GM12878 (cell line): ENCODE measurements around the gene BTBD19. TPM values are rescaled to one million over a fixed set of nuclear protein-coding genes. Genes with fewer than 3 reads are reported as not detected.

Source experiments
- ATAC-seq: fragments of 200-7000 bp; cut with Tn5 transposase; 3 replicates; pipeline ENCODE4 v1.9.1; 2020; ENCODE audit warnings: mild to moderate bottlenecking, moderate library complexity
- BruUV-seq: library from RNA; stranded (reverse); fragments of 400-500 nt; replicated peaks from 2 replicates; lab custom pipeline; 2021; lab: Mats Ljungman, UMichigan
- CTCF ChIA-PET: fragments of 300-600 bp; sonication (Branson Sonifier 250); formaldehyde crosslinking; extraction: SDS; loops from one replicate; lab custom pipeline; 2021; ENCODE audit warnings: inconsistent platforms; lab: Yijun Ruan, JAX
- POLR2A ChIA-PET: fragments of 350-600 bp; formaldehyde crosslinking; extraction: SDS; loops from one replicate; lab custom pipeline; 2021; ENCODE audit warnings: inconsistent platforms; lab: Charles Lee
- RAD21 ChIA-PET: fragments of 300-600 bp; sonication (Branson Sonifier 250); formaldehyde crosslinking; loops from one replicate; lab custom pipeline; 2023; ENCODE audit warnings: antibody characterized with exemption; ENCODE audit not compliant: unreplicated experiment; lab: Charles Lee
- SMC1A ChIA-PET: fragments of 300-600 bp; sonication (Branson Sonifier 250); formaldehyde crosslinking; loops from one replicate; lab custom pipeline; 2023; ENCODE audit not compliant: unreplicated experiment, uncharacterized antibody; lab: Charles Lee
- DNase-seq: peaks from one replicate; pipeline ENCODE4 v3.0.0-alpha.2; 2011; ENCODE audit warnings: low read depth, low spot score
- FAIRE-seq: peaks from 3 replicates; lab custom pipeline; 2011; peaks lifted over from hg19 to GRCh38; lab: Jason Lieb, UNC
- H2AFZ ChIP-seq: 2 replicates; pipeline ENCODE4 v1.6.0; 2011; ENCODE audit warnings: low read depth, low read length, control low read depth; ENCODE audit not compliant: control insufficient read depth
- H3K27ac ChIP-seq: 2 replicates; pipeline ENCODE4 v1.5.1; 2011; ENCODE audit warnings: control low read depth; ENCODE audit not compliant: control insufficient read depth, insufficient read depth
- H3K27me3 ChIP-seq, 2 experiments: replicated peaks in 1 of 2; 2 replicates each; pipeline versions ENCODE4 v1.6.0 to v1.6.1; 2011; ENCODE audit warnings: low read length in 1 of 2; ENCODE audit not compliant: control insufficient read depth in 2 of 2, insufficient read depth in 2 of 2
- H3K36me3 ChIP-seq, 2 experiments: 2 replicates each; pipeline ENCODE4 v1.5.1; 2011; ENCODE audit warnings: low read length in 1 of 2; ENCODE audit not compliant: control insufficient read depth in 2 of 2, insufficient read depth in 2 of 2
- H3K4me1 ChIP-seq: 2 replicates; pipeline ENCODE4 v1.6.1; 2011; ENCODE audit warnings: mild to moderate bottlenecking, low read length, moderate library complexity, mixed read lengths; ENCODE audit not compliant: control insufficient read depth, insufficient read depth
- H3K4me2 ChIP-seq: 2 replicates; pipeline ENCODE4 v1.6.0; 2011; ENCODE audit warnings: control low read depth; ENCODE audit not compliant: control insufficient read depth, insufficient read depth
- H3K4me3 ChIP-seq: fragments of 200-600 bp; sonication (generic); 2 replicates; pipeline ENCODE4 v1.5.1; 2016
- H3K79me2 ChIP-seq: 2 replicates; pipeline ENCODE4 v1.6.0; 2011; ENCODE audit warnings: low read length; ENCODE audit not compliant: control insufficient read depth, insufficient read depth
- H3K9ac ChIP-seq: 2 replicates; pipeline ENCODE4 v1.8.0; 2011; ENCODE audit warnings: low read length, control low read depth, mixed read lengths; ENCODE audit not compliant: control insufficient read depth, insufficient read depth
- H3K9me3 ChIP-seq: replicated peaks from 3 replicates; pipeline ENCODE4 v1.5.1; 2011; ENCODE audit warnings: mild to moderate bottlenecking, low read length; ENCODE audit not compliant: control insufficient read depth, insufficient read depth
- H4K20me1 ChIP-seq: 2 replicates; pipeline ENCODE4 v1.6.0; 2011; ENCODE audit not compliant: control insufficient read depth, insufficient read depth
- ATF2 ChIP-seq: IDR thresholded peaks from 2 replicates; pipeline ENCODE4 v1.6.1; 2012; ENCODE audit warnings: low read length, inconsistent platforms
- BCL11A ChIP-seq: IDR thresholded peaks from 2 replicates; pipeline ENCODE4 v1.6.1; 2011; ENCODE audit warnings: low read depth, low read length
- BHLHE40 ChIP-seq, 2 experiments: fragments of 450-650 bp in 1 of 2; IDR thresholded peaks; 2 replicates each; pipeline ENCODE4 v1.6.1; 2011 to 2017; ENCODE audit warnings: low read depth in 2 of 2, borderline replicate concordance in 1 of 2, improper control_type of control experiment in 1 of 2, low read length in 1 of 2, mild to moderate bottlenecking in 1 of 2
- DPF2 ChIP-seq: fragments of 450-650 bp; IDR thresholded peaks from 2 replicates; pipeline ENCODE4 v1.6.1; 2017; ENCODE audit warnings: mild to moderate bottlenecking
- EED ChIP-seq: sonication (generic); IDR thresholded peaks from 2 replicates; pipeline ENCODE4 v1.6.1; 2016; ENCODE audit warnings: antibody characterized with exemption, low read depth
- EGR1 ChIP-seq, 2 experiments: IDR thresholded peaks; 1 replicate in 1 of 2; 2 replicates in 1 of 2; pipeline ENCODE4 v1.6.1; 2011 to 2012; ENCODE audit warnings: low read depth in 2 of 2, low read length in 2 of 2, borderline replicate concordance in 1 of 2, mild to moderate bottlenecking in 1 of 2, moderate library complexity in 1 of 2
- ESRRA ChIP-seq: IDR thresholded peaks from 2 replicates; pipeline ENCODE4 v1.6.1; 2012; ENCODE audit warnings: mild to moderate bottlenecking, low read length, improper control_type of control experiment
- IRF4 ChIP-seq: IDR thresholded peaks from 2 replicates; pipeline ENCODE4 v1.6.1; 2011; ENCODE audit warnings: low read depth, low read length
- MYB ChIP-seq: fragments of 150-350 bp; IDR thresholded peaks from 2 replicates; pipeline ENCODE4 v1.6.1; 2014; ENCODE audit warnings: mild to moderate bottlenecking, low read depth, low read length, borderline replicate concordance
- POLR2A ChIP-seq: IDR thresholded peaks from 2 replicates; pipeline ENCODE4 v1.6.1; 2011; ENCODE audit warnings: low read depth, mild to moderate bottlenecking, low read length
- POU2F2 ChIP-seq: IDR thresholded peaks from 3 replicates; pipeline ENCODE4 v1.6.1; 2011; ENCODE audit warnings: low read depth, mild to moderate bottlenecking, low read length, borderline replicate concordance
- RELA ChIP-seq: fragments of 450-650 bp; IDR thresholded peaks from 2 replicates; pipeline ENCODE4 v1.8.0; 2014; ENCODE audit warnings: borderline replicate concordance; ENCODE audit not compliant: partially characterized antibody
- SREBF2 ChIP-seq: IDR thresholded peaks from 2 replicates; pipeline ENCODE4 v1.6.1; 2012; ENCODE audit warnings: mild to moderate bottlenecking, low read length
- SUPT20H ChIP-seq: IDR thresholded peaks from 2 replicates; pipeline ENCODE4 v1.6.1; 2011; ENCODE audit warnings: low read depth, mild to moderate bottlenecking, low read length, moderate library complexity, borderline replicate concordance; ENCODE audit not compliant: control insufficient read depth
- ZBED1 ChIP-seq: IDR thresholded peaks from 2 replicates; pipeline ENCODE4 v1.6.1; 2016; ENCODE audit warnings: borderline replicate concordance
- WGBS: methylation state at CpG from one replicate; pipeline ENCODE4 v1.1.6; 2016; ENCODE audit warnings: low lambda C conversion rate; ENCODE audit not compliant: insufficient replicate concordance, insufficient coverage; ENCODE audit errors: missing lambda C conversion rate; 5-methylcytosine and 5-hydroxymethylcytosine counted together
- in situ Hi-C: fragments of 300-500 bp; cut with MboI; formaldehyde crosslinking; loops from 9 replicates; pipeline ENCODE4 v1.14.3; 2018; ENCODE audit warnings: mixed read lengths
- intact Hi-C: fragments of 100-400 bp; cut with micrococcal nuclease; formaldehyde crosslinking; loops from one replicate; pipeline ENCODE4 v1.14.2; 2022; ENCODE audit not compliant: unreplicated experiment
- polyA plus RNA-seq, 11 experiments: library from polyadenylated mRNA; depleted of rRNA in 4 of 11; unstranded in 6 of 11; stranded (reverse) in 5 of 11; fragments of >200 nt; fragmentation: Nextera tagmentation in 4 of 11; fragmentation: Illumina TruSeq in 1 of 11; extraction: Ambion mirVana in 4 of 11; extraction: Trizol in 1 of 11; gene quantifications; 1 replicate in 1 of 11; 2 replicates in 10 of 11; pipeline versions ENCODE4 v1.2.1 to v1.2.3, GENCODE V29; 2011 to 2016; ENCODE audit warnings: inconsistent platforms in 2 of 11, missing spikeins in 2 of 11, low read depth in 1 of 11
- total RNA-seq, 4 experiments: library from RNA; depleted of rRNA in 3 of 4; stranded (reverse); fragments of >200 nt in 3 of 4; fragmentation: Illumina TruSeq in 1 of 4; extraction: Trizol in 1 of 4; gene quantifications; 2 replicates each; pipeline versions ENCODE4 v1.2.1 to v1.2.3, GENCODE V29; 2013 to 2021
- TF ChIP-seq, protein P1 (sequence below): IDR thresholded peaks from 2 replicates; pipeline ENCODE4 v1.6.1; 2011; ENCODE audit warnings: borderline replicate concordance, low read depth, mild to moderate bottlenecking, moderate library complexity, low read length; ENCODE audit not compliant: insufficient read depth, poor library complexity, severe bottlenecking
- TF ChIP-seq, protein P2 (sequence below): fragments of 450-650 bp; formaldehyde crosslinking; IDR thresholded peaks from 2 replicates; pipeline ENCODE4 v1.4.0; 2022; ENCODE audit warnings: mild to moderate bottlenecking, moderate library complexity

The BTBD19 gene
- total and polyA plus RNA-seq, 10 of the 15 experiments (the other 5 are each of a cell fraction or from before 2014, with no cell fraction given), result 0.13 to 2.7 (median 0.42) TPM

- intact Hi-C loops, result no loop called here
- SMC1A ChIA-PET, result interaction anchor here (1.0 to 4.6 kb wide), 8 partner anchors 9 to 81 kb away, joined by 3 to 52 read pairs (median 6); partner anchors contain the start of genes PLK3, RNU5D-1 and RPS8
- TF ChIP-seq MYB, result no peak
- peak; percentile 43; the same call in 1 of the 3 replicates for TF ChIP-seq POU2F2
- peak; percentile 95 for TF ChIP-seq RELA
- peak; percentile 67 for TF ChIP-seq BCL11A
- TF ChIP-seq SREBF2, result no peak
- no peak for TF ChIP-seq SUPT20H
- peak; percentile 78 for TF ChIP-seq EED
- no peak for TF ChIP-seq ATF2
- TF ChIP-seq BHLHE40 (IDR thresholded peaks at IDR 0.05; ENCODE audit: borderline replicate concordance in 1 of 2, low read depth in 2 of 2, low read length in 1 of 2), result peak in 1 of 2 experiments; percentile 50; a peak in 2 of 4 replicates
- TF ChIP-seq, protein P1, sequence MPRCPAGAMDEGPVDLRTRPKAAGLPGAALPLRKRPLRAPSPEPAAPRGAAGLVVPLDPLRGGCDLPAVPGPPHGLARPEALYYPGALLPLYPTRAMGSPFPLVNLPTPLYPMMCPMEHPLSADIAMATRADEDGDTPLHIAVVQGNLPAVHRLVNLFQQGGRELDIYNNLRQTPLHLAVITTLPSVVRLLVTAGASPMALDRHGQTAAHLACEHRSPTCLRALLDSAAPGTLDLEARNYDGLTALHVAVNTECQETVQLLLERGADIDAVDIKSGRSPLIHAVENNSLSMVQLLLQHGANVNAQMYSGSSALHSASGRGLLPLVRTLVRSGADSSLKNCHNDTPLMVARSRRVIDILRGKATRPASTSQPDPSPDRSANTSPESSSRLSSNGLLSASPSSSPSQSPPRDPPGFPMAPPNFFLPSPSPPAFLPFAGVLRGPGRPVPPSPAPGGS, result peak; percentile 76
- TF ChIP-seq IRF4, result peak; percentile 49; the same call in 1 of the 2 replicates
- TF ChIP-seq DPF2, result peak; percentile 79; the same call in 1 of the 2 replicates
- TF ChIP-seq EGR1 (IDR thresholded peaks at IDR 0.05; ENCODE audit: borderline replicate concordance in 1 of 2, low read depth in 2 of 2, low read length in 2 of 2), result peak in 1 of 2 experiments; percentile 71; a peak in 2 of 3 replicates
- TF ChIP-seq ESRRA, result no peak
- TF ChIP-seq, protein P2, sequence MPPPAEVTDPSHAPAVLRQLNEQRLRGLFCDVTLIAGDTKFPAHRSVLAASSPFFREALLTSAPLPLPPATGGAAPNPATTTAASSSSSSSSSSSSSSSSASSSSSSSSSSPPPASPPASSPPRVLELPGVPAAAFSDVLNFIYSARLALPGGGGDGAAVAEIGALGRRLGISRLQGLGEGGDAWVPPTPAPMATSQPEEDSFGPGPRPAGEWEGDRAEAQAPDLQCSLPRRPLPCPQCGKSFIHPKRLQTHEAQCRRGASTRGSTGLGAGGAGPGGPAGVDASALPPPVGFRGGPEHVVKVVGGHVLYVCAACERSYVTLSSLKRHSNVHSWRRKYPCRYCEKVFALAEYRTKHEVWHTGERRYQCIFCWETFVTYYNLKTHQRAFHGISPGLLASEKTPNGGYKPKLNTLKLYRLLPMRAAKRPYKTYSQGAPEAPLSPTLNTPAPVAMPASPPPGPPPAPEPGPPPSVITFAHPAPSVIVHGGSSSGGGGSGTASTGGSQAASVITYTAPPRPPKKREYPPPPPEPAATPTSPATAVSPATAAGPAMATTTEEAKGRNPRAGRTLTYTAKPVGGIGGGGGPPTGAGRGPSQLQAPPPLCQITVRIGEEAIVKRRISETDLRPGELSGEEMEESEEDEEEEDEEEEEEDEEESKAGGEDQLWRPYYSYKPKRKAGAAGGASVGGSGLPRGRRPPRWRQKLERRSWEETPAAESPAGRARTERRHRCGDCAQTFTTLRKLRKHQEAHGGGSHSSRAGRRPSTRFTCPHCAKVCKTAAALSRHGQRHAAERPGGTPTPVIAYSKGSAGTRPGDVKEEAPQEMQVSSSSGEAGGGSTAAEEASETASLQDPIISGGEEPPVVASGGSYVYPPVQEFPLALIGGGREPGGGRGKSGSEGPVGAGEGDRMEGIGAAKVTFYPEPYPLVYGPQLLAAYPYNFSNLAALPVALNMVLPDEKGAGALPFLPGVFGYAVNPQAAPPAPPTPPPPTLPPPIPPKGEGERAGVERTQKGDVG, result no peak
- peak; percentile 30; the same call in 1 of the 2 replicates for TF ChIP-seq ZBED1
- peak; percentile 33; the same call in 1 of the 2 replicates for TF ChIP-seq POLR2A
These were observed 1.9 kb downstream of the BTBD19 start for GRCh38 chr1:44810101-44810761.

More at GRCh38 chr1:44810101-44810761, 1.9 kb downstream of the BTBD19 start:
- Histone ChIP-seq H3K36me3 (peaks cover 0 to 4% of the 10 kb centered on the region in 2 experiments; a peak in 3 of 4 replicates), H3K4me2 (peak overlapping the region; percentile 71), H3K9ac (peak overlapping the region; percentile 75), H3K4me3 (no peak overlapping the region), H3K4me1 (peaks cover 52% of the 10 kb centered on the region), H3K9me3 (no peaks in the 10 kb centered on the region), H4K20me1 (no peaks in the 10 kb centered on the region), H3K27ac (peak overlapping the region; percentile 95), H3K79me2 (no peaks in the 10 kb centered on the region), H3K27me3 (no peaks in the 10 kb centered on the region), H2AFZ (peak overlapping the region; percentile 70)
- in situ Hi-C loops, result no loop called here
- ChIA-PET CTCF (interaction anchor here (0.5 to 4.1 kb wide), 9 partner anchors 9 to 121 kb away, joined by 3 to 47 read pairs (median 5); partner anchors contain the start of genes PLK3 and RNU5D-1), RAD21 (interaction anchor here (1.0 to 3.5 kb wide), 9 partner anchors 9 to 529 kb away, joined by 3 to 41 read pairs (median 17); partner anchors contain the start of genes HECTD3, PLK3, RNU5D-1 and RPS8), POLR2A (interaction anchor here (0.7 to 5.1 kb wide), 17 partner anchors 8 to 497 kb away, joined by 3 to 59 read pairs (median 6); partner anchors contain the start of genes KIF2C, PLK3, RNU5D-1 and RPS8)
- WGBS, result 22% methylated on average over 12 of the region's 12 CpGs
- BruUV-seq, result no TSS peak
- peak; percentile 14 for ATAC-seq
- DNase-seq, result peak; percentile 60
- peak; percentile 38 for FAIRE-seq
